Transverse colon (tissue), 4 donors: ENCODE data around the gene MUC21. TPM values are rescaled to one million over a fixed set of nuclear protein-coding genes. Genes with fewer than 3 reads are reported as not detected.

Experiments used
- DNase-seq: peaks from one replicate; pipeline ENCODE4 v3.0.0-alpha.2; 2019
- H3K27ac ChIP-seq, 4 donors: fragments of 200-600 bp; sonication (generic); 2 replicates each; pipeline ENCODE4 v1.5.1; 2016 to 2018; ENCODE audit warnings: inconsistent platforms in 4 of 4
- H3K27me3 ChIP-seq: fragments of 200-600 bp; sonication (generic); 2 replicates; pipeline ENCODE4 v1.5.1; 2017; ENCODE audit warnings: inconsistent platforms
- H3K36me3 ChIP-seq, 4 donors: fragments of 200-600 bp; sonication (generic); 2 replicates each; pipeline ENCODE4 v1.5.1; 2017 to 2019; ENCODE audit warnings: inconsistent platforms in 4 of 4
- H3K4me1 ChIP-seq, 4 donors: fragments of 200-600 bp; sonication (generic); 2 replicates each; pipeline ENCODE4 v1.5.1; 2017 to 2020; ENCODE audit warnings: inconsistent platforms in 4 of 4
- H3K4me3 ChIP-seq, 4 donors: fragments of 200-600 bp; sonication (generic); 1 replicate in 1 of 4; 2 replicates in 3 of 4; pipeline versions ENCODE4 v1.5.1 to v1.6.1; 2017 to 2019; ENCODE audit warnings: inconsistent platforms in 4 of 4
- H3K9me3 ChIP-seq, 2 donors: fragments of 200-600 bp; sonication (generic); 2 replicates each; pipeline ENCODE4 v1.5.1; 2017 to 2019; ENCODE audit warnings: inconsistent platforms in 2 of 2
- EP300 ChIP-seq: sonication (generic); formaldehyde crosslinking; IDR thresholded peaks from one replicate; pipeline ENCODE4 v1.6.1; 2017; ENCODE audit warnings: antibody characterized with exemption, low read depth
- POLR2A ChIP-seq: fragments of 450-650 bp; IDR thresholded peaks from one replicate; pipeline ENCODE4 v1.6.1; 2016; ENCODE audit warnings: antibody characterized with exemption, mild to moderate bottlenecking, moderate library complexity
- POLR2AphosphoS5 ChIP-seq, 3 donors: sonication (generic); formaldehyde crosslinking; IDR thresholded peaks; one replicate each; pipeline ENCODE4 v1.6.1; 2016; ENCODE audit warnings: antibody characterized with exemption in 3 of 3
- WGBS, 2 donors: methylation state at CpG; one replicate each; pipeline ENCODE4 v1.1.5; 2018; ENCODE audit warnings: low coverage in 1 of 2; 5-methylcytosine and 5-hydroxymethylcytosine counted together
- in situ Hi-C, 4 donors: fragments of 200-750 bp; cut with MboI; loops; one replicate each; pipeline versions ENCODE4 v1.15.0 to v1.15.1; 2017; ENCODE audit warnings: low sequenced_read_pairs in 3 of 4, low pct_ligation_motif_present in 1 of 4, low pct_unique_long_range_greater_than_20kb in 1 of 4
- intact Hi-C: fragments of 100-400 bp; cut with DNase I; formaldehyde crosslinking; loops from one replicate; pipeline ENCODE4 v1.15.1; 2023; ENCODE audit warnings: low total_unique reads
- total RNA-seq, 4 donors: library from RNA; depleted of rRNA; stranded (reverse); fragments of >200 nt; gene quantifications; one replicate each; pipeline ENCODE4 v1.1.0, GENCODE V29; 2016
- TF ChIP-seq, protein P1 (sequence below), 5 experiments: fragments of 200-600 bp in 3 of 5; fragments of 450-650 bp in 2 of 5; sonication (generic) in 3 of 5; IDR thresholded peaks; 1 replicate in 2 of 5; 2 replicates in 3 of 5; pipeline ENCODE4 v1.5.1; 2016 to 2017; ENCODE audit warnings: antibody characterized with exemption in 5 of 5, inconsistent platforms in 3 of 5, mild to moderate bottlenecking in 2 of 5, moderate library complexity in 1 of 5

The MUC21 gene
- total RNA-seq, 4 donors from 2014 or later: not detected

- Histone ChIP-seq H3K36me3 (no peaks in the 10 kb centered on the region), H3K27me3 (no peaks in the 10 kb centered on the region), H3K27ac (no peak overlapping the region), H3K4me3 (no peak overlapping the region), H3K9me3 (no peaks in the 10 kb centered on the region), H3K4me1 (no peaks in the 10 kb centered on the region)
- TF ChIP-seq POLR2A (no peak), POLR2AphosphoS5 (IDR thresholded peaks at IDR 0.05) (no peak), EP300 (no peak)
- TF ChIP-seq, protein P1, sequence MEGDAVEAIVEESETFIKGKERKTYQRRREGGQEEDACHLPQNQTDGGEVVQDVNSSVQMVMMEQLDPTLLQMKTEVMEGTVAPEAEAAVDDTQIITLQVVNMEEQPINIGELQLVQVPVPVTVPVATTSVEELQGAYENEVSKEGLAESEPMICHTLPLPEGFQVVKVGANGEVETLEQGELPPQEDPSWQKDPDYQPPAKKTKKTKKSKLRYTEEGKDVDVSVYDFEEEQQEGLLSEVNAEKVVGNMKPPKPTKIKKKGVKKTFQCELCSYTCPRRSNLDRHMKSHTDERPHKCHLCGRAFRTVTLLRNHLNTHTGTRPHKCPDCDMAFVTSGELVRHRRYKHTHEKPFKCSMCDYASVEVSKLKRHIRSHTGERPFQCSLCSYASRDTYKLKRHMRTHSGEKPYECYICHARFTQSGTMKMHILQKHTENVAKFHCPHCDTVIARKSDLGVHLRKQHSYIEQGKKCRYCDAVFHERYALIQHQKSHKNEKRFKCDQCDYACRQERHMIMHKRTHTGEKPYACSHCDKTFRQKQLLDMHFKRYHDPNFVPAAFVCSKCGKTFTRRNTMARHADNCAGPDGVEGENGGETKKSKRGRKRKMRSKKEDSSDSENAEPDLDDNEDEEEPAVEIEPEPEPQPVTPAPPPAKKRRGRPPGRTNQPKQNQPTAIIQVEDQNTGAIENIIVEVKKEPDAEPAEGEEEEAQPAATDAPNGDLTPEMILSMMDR (IDR thresholded peaks at IDR 0.05): no peak
- in situ Hi-C loops (no loop called here), intact Hi-C loops (no loop called here)
- 71% methylated on average over 1 to 4 of the region's 4 CpGs for WGBS, 2 donors
- DNase-seq: no peak
These were observed 42.1 kb downstream of the MUC21 start for GRCh38 chr6:31025595-31025994.

DNA sequence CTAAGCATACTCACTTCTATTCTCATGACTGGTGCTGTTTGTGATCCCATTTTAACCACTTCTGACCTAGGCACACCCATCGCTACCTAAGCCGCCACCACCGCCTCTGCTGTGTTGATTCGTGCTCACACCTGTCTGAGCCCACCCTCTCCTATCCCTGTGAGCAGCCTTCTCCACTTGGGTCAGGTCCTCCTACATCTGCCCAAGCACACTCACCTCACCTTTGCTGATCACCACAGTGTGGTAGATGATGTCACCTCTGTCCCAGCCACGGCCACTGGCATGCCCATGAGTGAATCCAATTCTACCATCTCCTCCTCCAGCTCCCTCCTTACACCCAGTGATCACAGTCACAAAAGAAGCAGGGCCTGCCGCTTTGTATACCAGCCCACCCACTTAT is 47.6 kb downstream of the MUC21 start:
- H3K4me1 ChIP-seq: no peaks in the 10 kb centered on the region
- H3K4me3 ChIP-seq: no peak overlapping the region
- intact Hi-C loops: no loop called here
- H3K36me3 ChIP-seq: no peaks in the 10 kb centered on the region
- no peaks in the 10 kb centered on the region for H3K27me3 ChIP-seq
- 83% methylated on average over 6 of the region's 6 CpGs; no CpG with 5 or more reads in 1 of the 2 donors for WGBS, 2 donors
- TF ChIP-seq POLR2A (no peak), POLR2AphosphoS5 (IDR thresholded peaks at IDR 0.05) (no peak), EP300 (no peak)
- TF ChIP-seq, protein P1 (IDR thresholded peaks at IDR 0.05): no peak
- no peaks in the 10 kb centered on the region for H3K9me3 ChIP-seq
- H3K27ac ChIP-seq: no peak overlapping the region
- in situ Hi-C loops: no loop called here
- DNase-seq: no peak

DNA sequence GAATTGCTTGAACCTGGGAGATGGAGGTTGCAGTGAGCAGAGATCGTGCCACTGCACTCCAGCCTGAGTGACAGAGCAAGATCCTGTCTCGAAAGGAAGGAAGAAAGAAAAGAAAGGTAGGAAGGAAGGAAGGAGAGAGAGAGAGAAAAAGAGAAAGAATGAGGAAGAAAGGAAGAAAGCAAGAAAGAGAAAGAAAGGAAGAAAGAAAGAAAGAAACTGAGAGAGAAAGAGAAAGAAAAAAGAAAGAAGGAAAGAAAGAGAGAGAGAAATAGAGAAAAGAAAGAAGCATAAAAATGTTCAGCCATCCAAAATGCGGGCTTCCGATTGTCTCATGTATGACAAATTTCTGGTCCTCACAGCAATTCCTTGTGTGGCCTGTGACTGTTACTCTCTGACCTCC is 49.6 kb downstream of the MUC21 start:
- H3K36me3 ChIP-seq: no peaks in the 10 kb centered on the region
- H3K4me3 ChIP-seq: no peak overlapping the region
- no peaks in the 10 kb centered on the region for H3K9me3 ChIP-seq
- H3K27ac ChIP-seq: no peak overlapping the region
- H3K27me3 ChIP-seq: no peaks in the 10 kb centered on the region
- no peaks in the 10 kb centered on the region for H3K4me1 ChIP-seq
- in situ Hi-C loops (no loop called here), intact Hi-C loops (no loop called here)
- TF ChIP-seq POLR2AphosphoS5 (IDR thresholded peaks at IDR 0.05): no peak
- no peak for TF ChIP-seq EP300
- TF ChIP-seq, protein P1 (IDR thresholded peaks at IDR 0.05): no peak
- no peak for TF ChIP-seq POLR2A
- 83 to 89% methylated on average over 2 to 4 of the region's 4 CpGs for WGBS, 2 donors
- no peak for DNase-seq

GRCh38 chr6:31035862-31036497 is 52.5 kb downstream of the MUC21 start:
- no peaks in the 10 kb centered on the region for H3K4me1 ChIP-seq
- H3K9me3 ChIP-seq: no peaks in the 10 kb centered on the region
- WGBS, 2 donors: 56 to 78% methylated on average over 3 to 4 of the region's 4 CpGs
- in situ Hi-C loops: no loop called here
- H3K27me3 ChIP-seq: no peaks in the 10 kb centered on the region
- H3K36me3 ChIP-seq: no peaks in the 10 kb centered on the region
- intact Hi-C loops: no loop called here
- TF ChIP-seq POLR2A (no peak), POLR2AphosphoS5 (IDR thresholded peaks at IDR 0.05) (no peak)
- TF ChIP-seq, protein P1 (IDR thresholded peaks at IDR 0.05): no peak
- H3K4me3 ChIP-seq: no peak overlapping the region
- no peak overlapping the region for H3K27ac ChIP-seq
- DNase-seq: no peak
